Transverse colon (tissue), 4 donors: Measurements from ENCODE around the gene DOCK8. TPM values are rescaled to one million over a fixed set of nuclear protein-coding genes. Genes with fewer than 3 reads are reported as not detected.
A peak's percentile ranks its signal among the peaks of the same experiment; 100 is the strongest.

Experiments used
- DNase-seq: peaks from one replicate; pipeline ENCODE4 v3.0.0-alpha.2; 2019
- H3K27ac ChIP-seq, 4 donors: fragments of 200-600 bp; sonication (generic); 2 replicates each; pipeline ENCODE4 v1.5.1; 2016 to 2018; ENCODE audit warnings: inconsistent platforms in 4 of 4
- H3K27me3 ChIP-seq: fragments of 200-600 bp; sonication (generic); 2 replicates; pipeline ENCODE4 v1.5.1; 2017; ENCODE audit warnings: inconsistent platforms
- H3K36me3 ChIP-seq, 4 donors: fragments of 200-600 bp; sonication (generic); 2 replicates each; pipeline ENCODE4 v1.5.1; 2017 to 2019; ENCODE audit warnings: inconsistent platforms in 4 of 4
- H3K4me1 ChIP-seq, 4 donors: fragments of 200-600 bp; sonication (generic); 2 replicates each; pipeline ENCODE4 v1.5.1; 2017 to 2020; ENCODE audit warnings: inconsistent platforms in 4 of 4
- H3K4me3 ChIP-seq, 4 donors: fragments of 200-600 bp; sonication (generic); 1 replicate in 1 of 4; 2 replicates in 3 of 4; pipeline versions ENCODE4 v1.5.1 to v1.6.1; 2017 to 2019; ENCODE audit warnings: inconsistent platforms in 4 of 4
- H3K9me3 ChIP-seq, 2 donors: fragments of 200-600 bp; sonication (generic); 2 replicates each; pipeline ENCODE4 v1.5.1; 2017 to 2019; ENCODE audit warnings: inconsistent platforms in 2 of 2
- CTCF ChIP-seq, 5 experiments: fragments of 200-600 bp in 3 of 5; fragments of 450-650 bp in 2 of 5; sonication (generic) in 3 of 5; IDR thresholded peaks; 1 replicate in 2 of 5; 2 replicates in 3 of 5; pipeline ENCODE4 v1.5.1; 2016 to 2017; ENCODE audit warnings: antibody characterized with exemption in 5 of 5, inconsistent platforms in 3 of 5, mild to moderate bottlenecking in 2 of 5, moderate library complexity in 1 of 5
- EP300 ChIP-seq: sonication (generic); formaldehyde crosslinking; IDR thresholded peaks from one replicate; pipeline ENCODE4 v1.6.1; 2017; ENCODE audit warnings: antibody characterized with exemption, low read depth
- POLR2A ChIP-seq: fragments of 450-650 bp; IDR thresholded peaks from one replicate; pipeline ENCODE4 v1.6.1; 2016; ENCODE audit warnings: antibody characterized with exemption, mild to moderate bottlenecking, moderate library complexity
- POLR2AphosphoS5 ChIP-seq, 3 donors: sonication (generic); formaldehyde crosslinking; IDR thresholded peaks; one replicate each; pipeline ENCODE4 v1.6.1; 2016; ENCODE audit warnings: antibody characterized with exemption in 3 of 3
- WGBS, 2 donors: methylation state at CpG; one replicate each; pipeline ENCODE4 v1.1.5; 2018; ENCODE audit warnings: low coverage in 1 of 2; 5-methylcytosine and 5-hydroxymethylcytosine counted together
- in situ Hi-C, 4 donors: fragments of 200-750 bp; cut with MboI; loops; one replicate each; pipeline versions ENCODE4 v1.15.0 to v1.15.1; 2017; ENCODE audit warnings: low sequenced_read_pairs in 3 of 4, low pct_ligation_motif_present in 1 of 4, low pct_unique_long_range_greater_than_20kb in 1 of 4
- intact Hi-C: fragments of 100-400 bp; cut with DNase I; formaldehyde crosslinking; loops from one replicate; pipeline ENCODE4 v1.15.1; 2023; ENCODE audit warnings: low total_unique reads
- total RNA-seq, 4 donors: library from RNA; depleted of rRNA; stranded (reverse); fragments of >200 nt; gene quantifications; one replicate each; pipeline ENCODE4 v1.1.0, GENCODE V29; 2016

Gene DOCK8
- total RNA-seq, 4 donors from 2014 or later, result 11.2 to 59.5 (median 14.7) TPM

- no peaks in the 10 kb centered on the region for H3K9me3 ChIP-seq
- no peak for DNase-seq
- no peak overlapping the region for H3K4me3 ChIP-seq
- 82 to 97% methylated on average over 5 to 20 of the region's 20 CpGs for WGBS, 2 donors
- TF ChIP-seq EP300, result no peak
- no peak for TF ChIP-seq POLR2A
- no peak for TF ChIP-seq POLR2AphosphoS5 (IDR thresholded peaks at IDR 0.05)
- no peak for TF ChIP-seq CTCF (IDR thresholded peaks at IDR 0.05)
- H3K4me1 ChIP-seq, result no peaks in the 10 kb centered on the region
- intact Hi-C loops, result no loop called here
- no peaks in the 10 kb centered on the region for H3K27me3 ChIP-seq
- peak overlapping the region in 3 of 4 donors; percentile 23 to 63 (median 40) for H3K27ac ChIP-seq
- in situ Hi-C loops, result no loop called here
- H3K36me3 ChIP-seq, result peaks cover 0 to 3% (median 0%) of the 10 kb centered on the region in 4 donors
These were observed 224.5 kb downstream of the DOCK8 start for GRCh38 chr9:438961-439768.

- DNase-seq, result no peak
- no peak overlapping the region for H3K4me3 ChIP-seq
- H3K9me3 ChIP-seq, result no peaks in the 10 kb centered on the region
- H3K36me3 ChIP-seq, result no peaks in the 10 kb centered on the region
- no peaks in the 10 kb centered on the region for H3K27me3 ChIP-seq
- intact Hi-C loops, result no loop called here
- H3K4me1 ChIP-seq, result no peaks in the 10 kb centered on the region
- no peak overlapping the region for H3K27ac ChIP-seq
- in situ Hi-C loops, result no loop called here
- WGBS, 2 donors, result 50 to 85% methylated on average over 2 to 7 of the region's 7 CpGs
- TF ChIP-seq EP300, result no peak
- no peak for TF ChIP-seq POLR2AphosphoS5 (IDR thresholded peaks at IDR 0.05)
- no peak for TF ChIP-seq POLR2A
- no peak for TF ChIP-seq CTCF (IDR thresholded peaks at IDR 0.05)
These were observed 226.5 kb downstream of the DOCK8 start for GRCh38 chr9:441126-441525.

- Histone ChIP-seq H3K36me3 (no peaks in the 10 kb centered on the region), H3K4me1 (peaks cover 0 to 3% (median 0%) of the 10 kb centered on the region in 4 donors), H3K27ac (no peak overlapping the region), H3K9me3 (no peaks in the 10 kb centered on the region), H3K27me3 (no peaks in the 10 kb centered on the region), H3K4me3 (no peak overlapping the region)
- TF ChIP-seq POLR2AphosphoS5 (IDR thresholded peaks at IDR 0.05) (peak in 1 of 3 donors; percentile 18), EP300 (no peak)
- WGBS, 2 donors, result 97 to 100% methylated on average over 1 of the region's 1 CpG
- no peak for DNase-seq
- intact Hi-C loops (no loop called here), in situ Hi-C loops (no loop called here)
These were observed 229.9 kb downstream of the DOCK8 start for GRCh38 chr9:444528-444927.

GRCh38 chr9:445033-445432 lies 230.4 kb downstream of the DOCK8 start:
- intact Hi-C loops, result no loop called here
- H3K27me3 ChIP-seq, result no peaks in the 10 kb centered on the region
- in situ Hi-C loops, result no loop called here
- H3K9me3 ChIP-seq, result no peaks in the 10 kb centered on the region
- H3K36me3 ChIP-seq, result no peaks in the 10 kb centered on the region
- no peak for TF ChIP-seq EP300
- no peak for TF ChIP-seq CTCF (IDR thresholded peaks at IDR 0.05)
- no peak for TF ChIP-seq POLR2AphosphoS5 (IDR thresholded peaks at IDR 0.05)
- no peak for TF ChIP-seq POLR2A
- H3K27ac ChIP-seq, result no peak overlapping the region
- no peak for DNase-seq
- H3K4me1 ChIP-seq, result peaks cover 0 to 3% (median 0%) of the 10 kb centered on the region in 4 donors
- 21 to 50% methylated on average over 2 to 3 of the region's 3 CpGs for WGBS, 2 donors
- no peak overlapping the region for H3K4me3 ChIP-seq
